ENCODE measurements around the gene IL32.

GRCh38 chr16:3015865-3016521, 49.4 kb upstream of the IL32 start:
- no peak for TF ChIP-seq EZH2phosphoT487 (IDR thresholded peaks at IDR 0.05)
- no peak for TF ChIP-seq CTCF (IDR thresholded peaks at IDR 0.05)

All from neural progenitor cell (in vitro differentiated cells).